GM23338 (cell line): ENCODE measurements around the gene TNNT2.

Source experiments
- CREB1 ChIP-seq: fragments of 250-450 bp; sonication (Bioruptor Pico); IDR thresholded peaks from 2 replicates; pipeline ENCODE4 v1.5.0; 2020; ENCODE audit warnings: low read depth, mild to moderate bottlenecking, moderate library complexity
- CTCF ChIP-seq, 2 experiments: fragments of 200-600 bp in 1 of 2; sonication (generic) in 1 of 2; conservative IDR thresholded peaks; 2 replicates each; pipeline versions ENCODE4 v1.5.1 to v1.6.1; 2016 to 2017; ENCODE audit warnings: antibody characterized with exemption in 2 of 2, low read depth in 2 of 2, mild to moderate bottlenecking in 2 of 2, moderate library complexity in 1 of 2
- ETS1 ChIP-seq: IDR thresholded peaks from 2 replicates; pipeline ENCODE4 v1.6.1; 2016; ENCODE audit warnings: antibody characterized with exemption
- EZH2 ChIP-seq: fragments of 200-600 bp; sonication (generic); IDR thresholded peaks from one replicate; pipeline ENCODE4 v1.8.0; 2017; ENCODE audit warnings: antibody characterized with exemption, mild to moderate bottlenecking, low read depth; ENCODE audit not compliant: unreplicated experiment
- NANOG ChIP-seq: IDR thresholded peaks from 2 replicates; pipeline ENCODE4 v1.6.1; 2016; ENCODE audit warnings: antibody characterized with exemption, borderline replicate concordance
- POLR2AphosphoS5 ChIP-seq: IDR thresholded peaks from 2 replicates; pipeline ENCODE4 v1.6.1; 2016; ENCODE audit warnings: antibody characterized with exemption, low read depth
- REST ChIP-seq: IDR thresholded peaks from one replicate; pipeline ENCODE4 v1.6.1; 2018; ENCODE audit warnings: antibody characterized with exemption; ENCODE audit not compliant: unreplicated experiment
- ZNF462 ChIP-seq: fragments of 250-450 bp; sonication (Bioruptor Pico); IDR thresholded peaks from 2 replicates; pipeline ENCODE4 v1.5.0; 2020; ENCODE audit warnings: mild to moderate bottlenecking, moderate library complexity

GRCh38 chr1:201311356-201312011 is 66.0 kb downstream of the TNNT2 start:
- TF ChIP-seq CTCF (conservative IDR thresholded peaks at IDR 0.05; ENCODE audit: low read depth in 2 of 2) = no peak
- TF ChIP-seq ZNF462 (CRISPR knock-in tag) = no peak
- no peak for TF ChIP-seq NANOG
- no peak for TF ChIP-seq POLR2AphosphoS5
- TF ChIP-seq EZH2 = no peak
- TF ChIP-seq REST = no peak
- no peak for TF ChIP-seq ETS1
- no peak for TF ChIP-seq CREB1 (CRISPR knock-in tag)
